ENCODE data around the gene RNF6. TPM values are rescaled to one million over a fixed set of nuclear protein-coding genes. Genes with fewer than 3 reads are reported as not detected.

Gene RNF6
- total RNA-seq, result 52.3 and 56.9 TPM in 2 replicates

DNA sequence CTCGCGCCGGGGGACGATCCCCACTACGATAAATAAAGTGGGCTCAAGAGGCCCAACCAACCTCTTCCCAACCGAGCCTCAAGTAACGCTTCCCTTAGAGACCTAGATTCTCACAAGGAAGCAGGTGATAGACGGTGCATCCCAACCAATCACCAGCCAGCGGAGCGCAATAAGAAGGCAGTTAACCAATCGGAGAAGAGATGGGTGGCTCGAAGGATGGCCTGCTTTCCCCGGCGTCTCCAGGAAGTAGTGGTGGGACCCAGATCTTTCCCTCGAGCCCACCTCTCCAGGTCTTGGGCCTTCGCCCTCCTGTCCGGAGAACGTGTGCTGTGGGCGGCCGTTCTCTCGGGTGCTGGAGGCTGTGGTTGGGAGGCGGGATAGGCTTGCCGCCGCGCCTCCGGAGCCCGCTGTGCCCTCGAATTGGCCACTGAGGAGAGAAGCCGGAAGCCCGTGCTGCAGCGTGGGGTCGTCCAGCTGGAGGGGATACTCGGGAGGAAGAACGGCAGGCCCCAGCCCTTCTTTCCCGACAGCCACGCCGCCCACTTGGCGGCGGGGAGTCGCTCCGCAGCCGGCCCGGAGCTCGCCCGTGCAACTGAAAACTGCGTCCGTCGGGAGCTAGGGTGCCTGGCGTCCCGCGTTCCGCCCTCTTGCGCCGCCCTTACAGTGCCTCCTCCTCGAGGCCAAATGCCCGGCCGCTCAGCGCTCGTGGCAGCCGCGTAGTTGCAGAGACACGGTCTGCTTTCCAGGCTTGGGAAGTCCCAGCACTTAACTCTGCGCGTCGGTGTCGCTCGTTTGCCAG, at the start of gene RNF6:
Gene RNF6, minus strand, starts transcription at position 594 of the 799 bp plus-strand sequence. CDS start 2,665 bp downstream, outside the sequence.

DNA sequence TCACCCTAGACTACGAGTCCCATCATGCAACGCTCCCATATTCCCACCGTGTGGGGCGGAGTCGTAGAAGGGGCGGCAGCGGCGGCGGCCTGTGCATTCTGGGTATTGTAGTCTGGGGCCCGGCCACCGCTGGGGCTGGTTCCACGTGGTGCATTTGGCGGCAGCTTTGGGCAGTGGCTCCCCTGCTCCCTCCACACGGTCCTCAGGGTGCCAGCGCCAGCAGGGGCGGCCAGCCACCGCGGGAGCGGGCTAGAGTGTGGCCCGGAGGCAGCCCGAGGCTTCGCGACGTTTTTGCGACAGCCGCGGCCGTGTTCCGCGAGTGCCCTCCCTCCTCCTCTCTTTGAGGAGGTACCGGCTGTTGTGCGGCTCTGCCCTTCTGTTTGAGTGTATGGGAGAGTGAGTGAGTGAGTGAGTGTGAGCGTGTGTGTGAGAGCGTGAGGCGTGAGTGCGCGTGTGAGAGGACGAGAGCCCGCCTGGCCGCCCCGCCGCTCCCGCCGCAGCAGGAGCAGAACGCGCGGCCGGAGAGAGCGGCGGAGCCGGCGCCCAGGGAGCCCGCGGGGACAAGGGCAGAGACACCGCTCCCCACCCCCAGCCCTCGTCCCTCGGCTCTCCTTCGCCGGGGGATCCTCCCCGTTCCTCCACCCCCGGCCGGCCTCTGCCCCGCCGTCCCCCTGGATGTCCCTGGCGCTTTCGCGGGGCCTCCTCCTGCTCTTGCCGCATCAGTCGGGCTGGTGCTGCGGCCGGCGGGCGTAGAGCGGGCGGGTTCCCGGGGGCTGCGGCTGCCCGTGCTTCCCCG, 31.9 kb upstream of the RNF6 start, which contains the start of gene CDK8:
Gene CDK8, plus strand, starts transcription at position 343 of the 796 bp plus-strand sequence. CDS start 513 bp downstream, outside the sequence.

Other genes with a start within 250 kb of the RNF6 start
- 0.19 and 0.28 TPM in 2 replicates for gene SHISA2, start 170.3 kb downstream of the RNF6 start, total RNA-seq
- gene CDK8, start 31.8 kb upstream of the RNF6 start, total RNA-seq, result 21.9 and 27.9 TPM in 2 replicates